Ovary (tissue), 3 donors: ENCODE data around the gene SNX30.

Experiments used
- CTCF ChIP-seq, 3 donors: fragments of 450-650 bp in 2 of 3; fragments of 200-600 bp in 1 of 3; IDR thresholded peaks; one replicate each; pipeline versions ENCODE4 v1.5.1 to v1.8.0; 2016 to 2022; ENCODE audit warnings: antibody characterized with exemption in 3 of 3, mild to moderate bottlenecking in 1 of 3
- EP300 ChIP-seq: sonication (generic); formaldehyde crosslinking; IDR thresholded peaks from one replicate; pipeline ENCODE4 v1.6.1; 2017; ENCODE audit warnings: antibody characterized with exemption
- POLR2A ChIP-seq: fragments of 450-650 bp; IDR thresholded peaks from one replicate; pipeline ENCODE4 v1.6.1; 2017; ENCODE audit warnings: antibody characterized with exemption, mild to moderate bottlenecking, moderate library complexity
- donor health status: DM: no; HTN: no; CAD: no.

- TF ChIP-seq CTCF (IDR thresholded peaks at IDR 0.05), result no peak
- no peak for TF ChIP-seq EP300
- TF ChIP-seq POLR2A, result no peak
These were observed 2.0 kb downstream of the SNX30 start for GRCh38 chr9:112752334-112753125.
